ENCODE data around the gene HSP90B1.

The HSP90B1 gene

GRCh38 chr12:103955811-103956508 is 25.8 kb downstream of the HSP90B1 start:
- peak overlapping the region; percentile 98 for H3K27ac Mint-ChIP-seq
- peaks cover 36% of the 10 kb centered on the region for H3K4me1 Mint-ChIP-seq (ENCODE audit: low read depth)
- peak overlapping the region; percentile 95 for H3K4me3 Mint-ChIP-seq
- peaks cover 2% of the 10 kb centered on the region for H3K36me3 Mint-ChIP-seq
- H3K27me3 Mint-ChIP-seq: no peaks in the 10 kb centered on the region
- no peaks in the 10 kb centered on the region for H3K9me3 Mint-ChIP-seq (ENCODE audit: low read depth)

DNA sequence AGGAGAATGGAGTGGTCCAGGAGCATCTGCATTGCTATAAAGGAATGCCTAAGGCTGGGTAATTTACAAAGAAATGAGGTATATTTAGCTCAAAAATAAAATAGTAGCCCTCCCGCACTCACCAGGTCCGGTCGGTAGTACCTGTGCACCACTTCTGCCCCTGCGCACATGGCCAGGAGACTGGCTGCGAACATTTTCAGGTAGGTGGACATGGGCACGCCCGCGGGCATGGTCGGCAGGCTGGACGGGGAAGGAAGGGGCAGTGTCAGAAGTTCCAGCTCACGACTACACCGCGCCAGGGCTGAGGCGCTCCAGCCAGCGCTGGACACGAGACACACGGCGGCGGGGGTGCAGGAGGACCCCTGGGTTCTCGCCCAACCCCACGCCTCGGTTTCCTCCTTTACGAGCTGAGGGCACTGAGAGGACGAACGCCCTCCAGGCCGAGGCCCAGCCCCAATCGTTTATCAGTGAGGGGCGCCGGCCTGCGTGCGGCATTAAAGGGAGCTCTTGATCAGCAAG is 26.4 kb downstream of the HSP90B1 start:
- peak overlapping the region; percentile 95 for H3K4me3 Mint-ChIP-seq
- H3K27ac Mint-ChIP-seq: peak overlapping the region; percentile 98
- peaks cover 36% of the 10 kb centered on the region for H3K4me1 Mint-ChIP-seq (ENCODE audit: low read depth)
- peaks cover 2% of the 10 kb centered on the region for H3K36me3 Mint-ChIP-seq
- H3K27me3 Mint-ChIP-seq: no peaks in the 10 kb centered on the region
- no peaks in the 10 kb centered on the region for H3K9me3 Mint-ChIP-seq (ENCODE audit: low read depth)

DNA sequence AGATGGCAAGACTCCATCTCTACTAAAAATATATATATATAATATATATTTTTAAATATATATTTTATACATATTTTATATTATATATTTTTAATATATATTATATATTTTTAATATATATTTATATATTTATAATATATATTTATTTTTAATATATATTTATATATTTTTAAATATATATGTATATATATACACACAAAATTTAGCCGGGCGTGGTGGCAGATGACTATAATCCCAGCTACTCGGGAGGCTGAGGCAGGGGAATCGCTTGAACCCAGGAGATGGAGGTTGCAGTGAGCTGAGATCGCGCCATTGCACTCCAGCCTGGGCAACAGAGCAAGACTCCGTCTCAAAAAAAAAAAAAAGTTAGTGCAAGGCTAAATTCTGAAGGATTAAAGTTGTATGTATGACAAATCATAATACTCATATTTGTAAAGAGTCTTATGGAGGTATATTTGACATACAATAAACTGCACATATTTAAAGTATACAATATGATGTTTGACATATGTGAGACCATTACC is 27.7 kb downstream of the HSP90B1 start:
- Mint-ChIP-seq H3K36me3 (peaks cover 2% of the 10 kb centered on the region), H3K27me3 (no peaks in the 10 kb centered on the region), H3K4me3 (peak overlapping the region; percentile 95), H3K27ac (peak overlapping the region; percentile 98), H3K9me3 (ENCODE audit: low read depth) (no peaks in the 10 kb centered on the region), H3K4me1 (ENCODE audit: low read depth) (peaks cover 26% of the 10 kb centered on the region)

DNA sequence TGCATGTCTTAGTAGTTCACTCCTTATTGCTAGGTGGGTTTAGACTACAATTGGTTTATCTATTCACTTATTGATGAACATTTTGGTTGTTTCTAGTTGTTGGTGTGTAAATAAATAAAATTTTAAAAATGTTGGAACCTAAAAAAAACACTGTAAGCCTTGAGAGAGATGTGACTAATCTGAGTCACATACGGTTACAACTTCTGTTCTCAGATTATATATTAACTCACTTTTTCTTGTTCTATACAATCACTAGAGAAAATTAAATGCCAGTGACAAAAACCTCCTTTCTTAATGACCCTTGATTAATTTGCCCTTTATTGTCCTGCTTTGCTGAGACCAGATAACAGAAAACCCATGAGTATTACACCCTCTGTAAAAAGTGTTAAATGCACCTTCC is 28.4 kb downstream of the HSP90B1 start:
- no peaks in the 10 kb centered on the region for H3K9me3 Mint-ChIP-seq (ENCODE audit: low read depth)
- peaks cover 26% of the 10 kb centered on the region for H3K4me1 Mint-ChIP-seq (ENCODE audit: low read depth)
- peaks cover 2% of the 10 kb centered on the region for H3K36me3 Mint-ChIP-seq
- H3K4me3 Mint-ChIP-seq: peak overlapping the region; percentile 33
- H3K27me3 Mint-ChIP-seq: no peaks in the 10 kb centered on the region
- H3K27ac Mint-ChIP-seq: no peak overlapping the region

DNA sequence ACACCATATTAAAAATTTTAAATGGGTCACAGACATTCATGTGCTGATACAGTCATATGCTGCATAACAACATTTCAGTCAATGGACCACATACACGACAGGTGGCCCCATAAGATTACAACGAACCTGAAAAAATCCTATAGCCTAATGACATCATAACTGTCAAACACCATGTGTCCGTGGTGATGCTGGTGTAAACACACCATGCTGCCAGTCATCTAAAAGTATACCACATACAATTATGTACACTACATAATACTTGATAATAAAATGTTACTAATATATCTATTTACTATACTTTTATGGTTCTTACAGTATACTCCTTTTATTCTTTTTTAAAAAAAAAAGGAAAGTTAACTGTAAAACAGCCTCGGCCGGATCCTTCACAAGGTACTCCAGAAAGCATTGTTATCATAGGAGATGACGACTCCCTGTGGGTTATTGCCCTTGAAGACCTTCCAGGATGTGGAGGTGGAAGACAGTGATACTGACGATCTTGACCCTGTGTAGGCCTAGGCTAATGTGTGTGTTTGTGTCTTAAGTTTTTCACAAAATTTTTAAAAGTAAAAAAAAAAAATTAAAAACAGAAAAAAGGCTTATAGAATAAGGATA is 30.5 kb downstream of the HSP90B1 start:
- Mint-ChIP-seq H3K27ac (peak overlapping the region; percentile 41), H3K4me1 (ENCODE audit: low read depth) (peaks cover 25% of the 10 kb centered on the region), H3K27me3 (no peaks in the 10 kb centered on the region), H3K4me3 (no peak overlapping the region), H3K9me3 (ENCODE audit: low read depth) (no peaks in the 10 kb centered on the region), H3K36me3 (no peaks in the 10 kb centered on the region)

DNA sequence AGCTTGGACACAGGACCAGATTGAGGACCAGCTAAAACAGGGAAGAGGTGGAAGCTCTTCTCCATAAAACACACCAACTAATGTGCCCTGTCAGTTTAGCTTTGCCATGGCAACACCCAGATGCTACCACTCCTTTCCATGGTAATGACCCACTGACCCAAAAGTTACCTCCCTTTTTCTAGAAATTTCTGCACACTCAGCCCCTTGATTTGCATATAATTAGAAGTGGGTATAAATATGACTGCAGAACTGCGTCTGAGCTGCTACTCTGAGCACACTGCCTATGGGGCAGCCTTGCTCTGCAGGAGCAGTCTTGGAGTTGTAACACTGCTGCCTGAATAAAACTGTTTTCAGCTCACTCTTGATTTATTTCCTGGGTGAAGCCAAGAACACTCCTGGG is 32.3 kb downstream of the HSP90B1 start:
- H3K4me3 Mint-ChIP-seq: no peak overlapping the region
- no peaks in the 10 kb centered on the region for H3K27me3 Mint-ChIP-seq
- peaks cover 3% of the 10 kb centered on the region for H3K36me3 Mint-ChIP-seq
- peak overlapping the region; percentile 54 for H3K27ac Mint-ChIP-seq
- H3K4me1 Mint-ChIP-seq (ENCODE audit: low read depth): peaks cover 26% of the 10 kb centered on the region
- H3K9me3 Mint-ChIP-seq (ENCODE audit: low read depth): no peaks in the 10 kb centered on the region

- peak overlapping the region; percentile 98 for H3K4me3 Mint-ChIP-seq
- no peaks in the 10 kb centered on the region for H3K9me3 Mint-ChIP-seq (ENCODE audit: low read depth)
- peaks cover 46% of the 10 kb centered on the region for H3K4me1 Mint-ChIP-seq (ENCODE audit: low read depth)
- no peaks in the 10 kb centered on the region for H3K27me3 Mint-ChIP-seq
- H3K36me3 Mint-ChIP-seq: peaks cover 13% of the 10 kb centered on the region
- H3K27ac Mint-ChIP-seq: peak overlapping the region; percentile 98
Measured at GRCh38 chr12:103964805-103965204, 34.6 kb downstream of the HSP90B1 start.

DNA sequence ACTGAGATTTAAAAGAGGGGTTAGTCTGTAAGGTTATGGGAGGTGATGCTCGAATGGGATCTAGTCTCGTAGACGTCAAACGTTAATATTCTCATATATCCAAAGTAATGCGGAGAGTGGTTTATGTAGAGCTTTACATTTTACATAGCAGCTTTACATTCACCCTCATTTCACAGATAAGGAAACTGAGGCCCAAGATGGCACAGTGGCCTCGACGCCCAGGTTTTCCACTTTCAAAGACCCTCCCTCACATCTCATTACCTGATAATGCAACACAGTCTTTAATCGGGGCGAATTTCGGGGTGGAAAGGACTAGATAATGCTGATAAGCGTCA is 35.0 kb downstream of the HSP90B1 start:
- peaks cover 13% of the 10 kb centered on the region for H3K36me3 Mint-ChIP-seq

GRCh38 chr12:103965590-103966504 is 35.6 kb downstream of the HSP90B1 start, which contains the start of gene TDG:
Gene TDG, plus strand, starts transcription at chr12:103965872. Its CDS starts 166 bp downstream, at chr12:103966038.
- Mint-ChIP-seq H3K4me3 (peak within 1 kb of the TSS; percentile 98), H3K27ac (peak within 1 kb of the TSS; percentile 98), H3K27me3 (no peaks in the 10 kb centered on the region), H3K4me1 (ENCODE audit: low read depth) (peaks cover 54% of the 10 kb centered on the region), H3K9me3 (ENCODE audit: low read depth) (no peaks in the 10 kb centered on the region), H3K36me3 (peaks cover 13% of the 10 kb centered on the region)

More for the DNA sequence above, 35.0 kb downstream of the HSP90B1 start:
- Mint-ChIP-seq H3K4me3 (peak overlapping the region; percentile 98), H3K4me1 (ENCODE audit: low read depth) (peaks cover 50% of the 10 kb centered on the region), H3K9me3 (ENCODE audit: low read depth) (no peaks in the 10 kb centered on the region), H3K27me3 (no peaks in the 10 kb centered on the region), H3K27ac (peak overlapping the region; percentile 98)

- Mint-ChIP-seq H3K27me3 (no peaks in the 10 kb centered on the region), H3K27ac (peak overlapping the region; percentile 98), H3K4me1 (ENCODE audit: low read depth) (peaks cover 62% of the 10 kb centered on the region), H3K36me3 (peaks cover 13% of the 10 kb centered on the region), H3K4me3 (peak overlapping the region; percentile 98), H3K9me3 (ENCODE audit: low read depth) (no peaks in the 10 kb centered on the region)
Measured at GRCh38 chr12:103966736-103967135, 36.5 kb downstream of the HSP90B1 start.

- Mint-ChIP-seq H3K36me3 (peaks cover 13% of the 10 kb centered on the region), H3K4me3 (peak overlapping the region; percentile 98), H3K27ac (peak overlapping the region; percentile 50), H3K4me1 (ENCODE audit: low read depth) (peaks cover 74% of the 10 kb centered on the region), H3K9me3 (ENCODE audit: low read depth) (no peaks in the 10 kb centered on the region), H3K27me3 (no peaks in the 10 kb centered on the region)
Measured at GRCh38 chr12:103969391-103969790, 39.2 kb downstream of the HSP90B1 start.

DNA sequence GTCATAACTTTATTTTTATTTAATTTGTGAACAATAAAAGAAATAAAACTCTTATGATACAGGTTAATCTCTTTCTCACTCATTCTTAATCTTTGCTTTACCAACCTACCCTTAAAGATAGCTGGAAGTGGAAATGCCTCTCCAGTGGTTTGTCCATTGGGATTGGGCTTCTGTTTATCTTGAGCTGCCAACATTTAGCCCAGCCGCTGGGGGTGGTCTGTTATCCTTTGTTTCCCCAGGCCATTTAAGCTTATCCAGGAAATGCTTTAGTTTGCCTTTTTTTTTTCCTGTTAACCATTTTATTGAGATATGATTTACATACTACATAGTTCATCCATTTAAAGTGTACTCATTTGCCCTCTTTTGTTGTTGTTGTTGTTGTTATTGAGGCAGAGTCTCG is 43.7 kb downstream of the HSP90B1 start:
- H3K4me1 Mint-ChIP-seq (ENCODE audit: low read depth): peaks cover 51% of the 10 kb centered on the region
- H3K4me3 Mint-ChIP-seq: no peak overlapping the region
- H3K9me3 Mint-ChIP-seq (ENCODE audit: low read depth): no peaks in the 10 kb centered on the region
- H3K27me3 Mint-ChIP-seq: no peaks in the 10 kb centered on the region
- H3K27ac Mint-ChIP-seq: no peak overlapping the region
- peaks cover 4% of the 10 kb centered on the region for H3K36me3 Mint-ChIP-seq

GRCh38 chr12:103975368-103975767 is 45.2 kb downstream of the HSP90B1 start:
- Mint-ChIP-seq H3K27me3 (no peaks in the 10 kb centered on the region), H3K36me3 (no peaks in the 10 kb centered on the region), H3K27ac (peak overlapping the region; percentile 29), H3K4me1 (ENCODE audit: low read depth) (peaks cover 37% of the 10 kb centered on the region), H3K4me3 (no peak overlapping the region), H3K9me3 (ENCODE audit: low read depth) (no peaks in the 10 kb centered on the region)

GRCh38 chr12:103978384-103978982 is 48.3 kb downstream of the HSP90B1 start:
- Mint-ChIP-seq H3K4me1 (ENCODE audit: low read depth) (peaks cover 14% of the 10 kb centered on the region), H3K4me3 (no peak overlapping the region), H3K27me3 (no peaks in the 10 kb centered on the region), H3K9me3 (ENCODE audit: low read depth) (no peaks in the 10 kb centered on the region), H3K36me3 (peaks cover 2% of the 10 kb centered on the region), H3K27ac (peak overlapping the region; percentile 1)
